RWPE2 (cell line): ENCODE results near the gene CABYR.

Source experiments
- ATAC-seq: fragments of 200-7000 bp; cut with Tn5 transposase; 3 replicates; pipeline ENCODE4 v1.9.1; 2021; ENCODE audit warnings: low read depth
- DNase-seq: peaks from one replicate; pipeline ENCODE4 v3.0.0-alpha.2; 2020; ENCODE audit warnings: low spot score
- H3K27ac ChIP-seq: fragments of 450-650 bp; 2 replicates; pipeline ENCODE4 v1.5.1; 2017; ENCODE audit warnings: mild to moderate bottlenecking; ENCODE audit not compliant: poor library complexity, severe bottlenecking
- H3K27me3 ChIP-seq: fragments of 250-450 bp; sonication (Bioruptor Pico); 2 replicates; pipeline ENCODE4 v1.5.1; 2021; ENCODE audit warnings: mild to moderate bottlenecking, moderate library complexity; ENCODE audit not compliant: insufficient read depth, poor library complexity, severe bottlenecking
- H3K36me3 ChIP-seq: fragments of 250-450 bp; sonication (Bioruptor Pico); 2 replicates; pipeline ENCODE4 v1.5.1; 2020; ENCODE audit warnings: low read depth, mild to moderate bottlenecking, moderate library complexity
- H3K4me1 ChIP-seq: fragments of 250-450 bp; sonication (Bioruptor Pico); 2 replicates; pipeline ENCODE4 v1.5.1; 2021; ENCODE audit warnings: mild to moderate bottlenecking, moderate library complexity; ENCODE audit not compliant: insufficient read depth, poor library complexity, severe bottlenecking
- H3K4me3 ChIP-seq: fragments of 250-450 bp; sonication (Bioruptor Pico); 2 replicates; pipeline ENCODE4 v1.5.1; 2021; ENCODE audit warnings: mild to moderate bottlenecking, moderate library complexity; ENCODE audit not compliant: severe bottlenecking
- H3K9me3 ChIP-seq: fragments of 250-450 bp; sonication (Bioruptor Pico); 2 replicates; pipeline ENCODE4 v1.5.1; 2021; ENCODE audit warnings: mild to moderate bottlenecking, moderate library complexity; ENCODE audit not compliant: severe bottlenecking
- CTCF ChIP-seq: fragments of 450-650 bp; IDR thresholded peaks from one replicate; pipeline ENCODE4 v1.5.1; 2017; ENCODE audit warnings: mild to moderate bottlenecking, moderate library complexity; ENCODE audit not compliant: poor library complexity, severe bottlenecking

Gene CABYR

GRCh38 chr18:24160086-24160485 lies 21.2 kb downstream of the CABYR start:
- Histone ChIP-seq H3K27ac (no peak overlapping the region), H3K4me1 (no peaks in the 10 kb centered on the region), H3K4me3 (no peak overlapping the region), H3K36me3 (peaks cover 15% of the 10 kb centered on the region), H3K9me3 (no peaks in the 10 kb centered on the region), H3K27me3 (no peaks in the 10 kb centered on the region)
- DNase-seq, result no peak
- no peak for TF ChIP-seq CTCF
- no peak for ATAC-seq

GRCh38 chr18:24161304-24161703 lies 22.4 kb downstream of the CABYR start:
- no peak overlapping the region for H3K27ac ChIP-seq
- H3K4me3 ChIP-seq, result no peak overlapping the region
- H3K36me3 ChIP-seq, result peaks cover 22% of the 10 kb centered on the region
- no peaks in the 10 kb centered on the region for H3K27me3 ChIP-seq
- ATAC-seq (no peak), DNase-seq (no peak)
- H3K4me1 ChIP-seq, result no peaks in the 10 kb centered on the region
- no peak for TF ChIP-seq CTCF
- H3K9me3 ChIP-seq, result no peaks in the 10 kb centered on the region

DNA sequence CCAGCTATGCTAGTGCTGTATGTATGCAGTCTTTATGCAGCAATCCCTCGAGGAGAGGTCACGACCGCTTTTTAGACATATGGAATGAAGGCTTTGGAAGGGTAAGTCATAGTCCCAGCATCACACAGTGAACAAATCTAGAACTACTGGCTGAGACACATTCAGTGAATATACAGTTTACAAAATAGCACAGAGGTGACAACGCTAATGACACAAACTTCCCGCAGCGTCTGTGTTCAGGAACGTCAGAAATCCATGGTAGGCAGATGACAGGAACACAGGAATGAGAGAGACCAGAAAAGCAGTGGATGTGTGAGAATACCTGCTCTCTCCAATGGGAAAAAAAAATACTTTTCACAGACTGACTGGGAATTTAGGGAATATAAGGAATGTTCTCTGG lies 29.6 kb downstream of the CABYR start:
- ATAC-seq, result no peak
- Histone ChIP-seq H3K9me3 (no peaks in the 10 kb centered on the region), H3K27me3 (no peaks in the 10 kb centered on the region)

DNA sequence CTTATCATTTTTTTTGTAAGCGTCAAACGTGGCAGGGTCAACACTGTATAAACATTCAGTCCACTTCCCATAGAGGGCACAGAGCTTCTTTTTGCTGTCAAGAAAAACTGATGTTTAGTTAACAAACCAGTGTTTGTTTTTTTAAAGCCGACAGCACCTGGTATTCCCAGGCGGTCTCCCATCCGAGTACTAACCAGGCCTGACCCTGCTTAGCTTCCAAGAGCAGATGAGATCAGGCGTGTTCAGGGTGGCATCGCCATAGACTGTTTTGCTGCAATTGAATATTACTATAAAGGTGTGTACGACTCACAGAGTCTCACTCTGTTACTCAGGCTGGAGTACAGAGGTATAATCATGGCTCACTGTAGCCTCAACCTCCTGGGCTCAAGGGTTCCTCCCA lies 31.5 kb downstream of the CABYR start:
- Histone ChIP-seq H3K4me3 (no peak overlapping the region), H3K9me3 (no peaks in the 10 kb centered on the region), H3K27me3 (no peaks in the 10 kb centered on the region), H3K36me3 (peaks cover 6% of the 10 kb centered on the region; the same call in 1 of the 2 replicates), H3K4me1 (no peaks in the 10 kb centered on the region), H3K27ac (no peak overlapping the region)
- DNase-seq, result no peak
- no peak for ATAC-seq
- no peak for TF ChIP-seq CTCF

More for the DNA sequence above, 29.6 kb downstream of the CABYR start:
- H3K36me3 ChIP-seq, result peaks cover 15% of the 10 kb centered on the region
- DNase-seq, result no peak
- TF ChIP-seq CTCF, result no peak
- no peak overlapping the region for H3K27ac ChIP-seq
- H3K4me3 ChIP-seq, result no peak overlapping the region
- H3K4me1 ChIP-seq, result no peaks in the 10 kb centered on the region

GRCh38 chr18:24173997-24174396 lies 35.1 kb downstream of the CABYR start:
- no peak overlapping the region for H3K4me3 ChIP-seq
- ATAC-seq (no peak), DNase-seq (no peak)
- no peaks in the 10 kb centered on the region for H3K9me3 ChIP-seq
- no peak overlapping the region for H3K27ac ChIP-seq
- no peaks in the 10 kb centered on the region for H3K27me3 ChIP-seq
- H3K36me3 ChIP-seq, result peaks cover 6% of the 10 kb centered on the region; the same call in 1 of the 2 replicates
- H3K4me1 ChIP-seq, result no peaks in the 10 kb centered on the region
- no peak for TF ChIP-seq CTCF
